ENCODE measurements around the gene GPBP1. TPM values are rescaled to one million over a fixed set of nuclear protein-coding genes. Genes with fewer than 3 reads are reported as not detected.
"Not testable (repeated sequence)": the region's sequence is repeated elsewhere in the genome, so short reads cannot be mapped to it uniquely, and the experiment has no call there.

GPBP1 gene
- total RNA-seq, 1 donor, result 56.8 TPM

- H3K27me3 ChIP-seq (ENCODE audit: insufficient read depth, low read length), result no peaks in the 10 kb centered on the region
- H3K4me3 ChIP-seq (ENCODE audit: insufficient read depth, low read length), result no peak overlapping the region
- TF ChIP-seq CTCF (IDR thresholded peaks at IDR 0.05; ENCODE audit: extremely low read depth, low read depth, low read length), result no peak
- H3K4me2 ChIP-seq (ENCODE audit: insufficient read depth, low read length), result no peak overlapping the region
- H3K27ac ChIP-seq (ENCODE audit: low read depth, low read length), result no peak overlapping the region
- peaks cover 2% of the 10 kb centered on the region for H3K4me1 ChIP-seq (ENCODE audit: insufficient read depth, low read length)
- no peaks in the 10 kb centered on the region for H4K20me1 ChIP-seq (ENCODE audit: insufficient read depth, low read length)
- no peaks in the 10 kb centered on the region for H3K79me2 ChIP-seq (ENCODE audit: insufficient read depth, low read length)
- no peaks in the 10 kb centered on the region for H3K36me3 ChIP-seq (ENCODE audit: insufficient read depth, low read length)
- no peaks in the 10 kb centered on the region for H3K9me3 ChIP-seq (ENCODE audit: low read depth, low read length)
- no peak overlapping the region for H2AFZ ChIP-seq (ENCODE audit: low read length)
- DNase-seq (ENCODE audit: insufficient read length, low spot score, missing footprints), result no peak
Measured at GRCh38 chr5:57167201-57167600, 6.7 kb upstream of the GPBP1 start.

- H3K36me3 ChIP-seq (ENCODE audit: insufficient read depth, low read length); H3K9me3 ChIP-seq (ENCODE audit: low read depth, low read length); DNase-seq (ENCODE audit: insufficient read length, low spot score, missing footprints); H2AFZ ChIP-seq (ENCODE audit: low read length); H3K27me3 ChIP-seq (ENCODE audit: insufficient read depth, low read length); H3K4me2 ChIP-seq (ENCODE audit: insufficient read depth, low read length); H3K27ac ChIP-seq (ENCODE audit: low read depth, low read length); H4K20me1 ChIP-seq (ENCODE audit: insufficient read depth, low read length); H3K4me3 ChIP-seq (ENCODE audit: insufficient read depth, low read length): not testable (repeated sequence)
- Histone ChIP-seq H3K79me2 (ENCODE audit: insufficient read depth, low read length) (peaks cover 12% of the 10 kb centered on the region), H3K4me1 (ENCODE audit: insufficient read depth, low read length) (peaks cover 13% of the 10 kb centered on the region)
Measured at GRCh38 chr5:57170116-57170515, 3.7 kb upstream of the GPBP1 start.

GRCh38 chr5:57171816-57172465, 1.9 kb upstream of the GPBP1 start:
- no peak for TF ChIP-seq CTCF (IDR thresholded peaks at IDR 0.05; ENCODE audit: extremely low read depth, low read depth, low read length)
- H2AFZ ChIP-seq (ENCODE audit: low read length), result peak overlapping the region; percentile 91
- H3K27ac ChIP-seq (ENCODE audit: low read depth, low read length), result peak overlapping the region; percentile 93

GRCh38 chr5:57172466-57173318, 1.2 kb upstream of the GPBP1 start:
- H3K27me3 ChIP-seq (ENCODE audit: insufficient read depth, low read length), result no peaks in the 10 kb centered on the region
- H4K20me1 ChIP-seq (ENCODE audit: insufficient read depth, low read length), result peaks cover 27% of the 10 kb centered on the region
- peak overlapping the region; percentile 93 for H3K27ac ChIP-seq (ENCODE audit: low read depth, low read length)
- H3K4me3 ChIP-seq (ENCODE audit: insufficient read depth, low read length), result peak overlapping the region; percentile 100
- TF ChIP-seq CTCF (IDR thresholded peaks at IDR 0.05; ENCODE audit: extremely low read depth, low read depth, low read length), result no peak
- H3K36me3 ChIP-seq (ENCODE audit: insufficient read depth, low read length), result no peaks in the 10 kb centered on the region
- DNase-seq (ENCODE audit: insufficient read length, low spot score, missing footprints), result no peak
- peak overlapping the region; percentile 94 for H3K4me2 ChIP-seq (ENCODE audit: insufficient read depth, low read length)
- H3K4me1 ChIP-seq (ENCODE audit: insufficient read depth, low read length), result peaks cover 30% of the 10 kb centered on the region
- peaks cover 38% of the 10 kb centered on the region for H3K79me2 ChIP-seq (ENCODE audit: insufficient read depth, low read length)
- H3K9me3 ChIP-seq (ENCODE audit: low read depth, low read length), result no peaks in the 10 kb centered on the region
- H2AFZ ChIP-seq (ENCODE audit: low read length), result peak overlapping the region; percentile 91

More at GRCh38 chr5:57171816-57172465, 1.9 kb upstream of the GPBP1 start:
- no peaks in the 10 kb centered on the region for H3K9me3 ChIP-seq (ENCODE audit: low read depth, low read length)
- peaks cover 28% of the 10 kb centered on the region for H3K4me1 ChIP-seq (ENCODE audit: insufficient read depth, low read length)
- H3K36me3 ChIP-seq (ENCODE audit: insufficient read depth, low read length), result no peaks in the 10 kb centered on the region
- no peak for DNase-seq (ENCODE audit: insufficient read length, low spot score, missing footprints)
- H3K27me3 ChIP-seq (ENCODE audit: insufficient read depth, low read length), result no peaks in the 10 kb centered on the region
- peaks cover 31% of the 10 kb centered on the region for H3K79me2 ChIP-seq (ENCODE audit: insufficient read depth, low read length)
- H3K4me2 ChIP-seq (ENCODE audit: insufficient read depth, low read length), result peak overlapping the region; percentile 94
- H3K4me3 ChIP-seq (ENCODE audit: insufficient read depth, low read length), result peak overlapping the region; percentile 100
- H4K20me1 ChIP-seq (ENCODE audit: insufficient read depth, low read length), result peaks cover 20% of the 10 kb centered on the region
